Activated effector memory CD4-positive, alpha-beta T cell treated with anti-CD3 and anti-CD28 coated beads, Interleukin-2, amount 50 U/mL, for 16 hours (primary cell): ENCODE data around the gene EXD3.
"Not testable (repeated sequence)": the region's sequence is repeated elsewhere in the genome, so short reads cannot be mapped to it uniquely, and the experiment has no call there.

Experiments
- DNase-seq: peaks from one replicate; pipeline ENCODE4 v3.0.0-alpha.2; 2020

The EXD3 gene

GRCh38 chr9:137422604-137423513 lies at the start of gene EXD3, which contains the start of gene NOXA1:
Gene EXD3, minus strand, starts transcription at chr9:137423162. Its CDS starts 27,805 bp downstream, at chr9:137395357.
Gene NOXA1, plus strand, starts transcription at chr9:137423393. Its CDS starts 137 bp downstream, at chr9:137423530.
- DNase-seq, result peak; percentile 98

- DNase-seq, result no peak
These were observed 47.8 kb upstream of the EXD3 start for GRCh38 chr9:137470785-137471184.

GRCh38 chr9:137467896-137468295 lies 44.9 kb upstream of the EXD3 start:
- no peak for DNase-seq

DNA sequence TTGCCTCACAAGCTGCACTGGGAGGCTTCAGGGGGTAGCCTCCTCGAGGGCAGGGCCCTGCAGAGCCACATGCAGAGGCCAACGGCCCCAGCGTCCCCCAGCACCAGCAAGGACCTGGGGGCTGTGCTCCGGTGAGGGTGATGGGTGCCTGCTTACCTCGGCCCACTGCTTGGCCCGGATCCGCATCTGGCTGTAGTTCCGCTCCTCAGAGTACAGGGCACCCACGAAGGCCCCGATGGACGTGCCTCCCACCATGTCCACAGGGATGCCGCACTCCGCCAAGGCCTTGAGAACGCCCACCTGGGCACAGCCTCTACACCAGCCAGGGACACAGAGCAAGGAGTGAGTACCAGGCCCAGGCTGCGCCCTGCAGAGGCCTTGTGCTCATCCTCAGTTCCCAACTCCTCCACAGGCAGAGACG lies 44.2 kb upstream of the EXD3 start:
- DNase-seq, result no peak

DNA sequence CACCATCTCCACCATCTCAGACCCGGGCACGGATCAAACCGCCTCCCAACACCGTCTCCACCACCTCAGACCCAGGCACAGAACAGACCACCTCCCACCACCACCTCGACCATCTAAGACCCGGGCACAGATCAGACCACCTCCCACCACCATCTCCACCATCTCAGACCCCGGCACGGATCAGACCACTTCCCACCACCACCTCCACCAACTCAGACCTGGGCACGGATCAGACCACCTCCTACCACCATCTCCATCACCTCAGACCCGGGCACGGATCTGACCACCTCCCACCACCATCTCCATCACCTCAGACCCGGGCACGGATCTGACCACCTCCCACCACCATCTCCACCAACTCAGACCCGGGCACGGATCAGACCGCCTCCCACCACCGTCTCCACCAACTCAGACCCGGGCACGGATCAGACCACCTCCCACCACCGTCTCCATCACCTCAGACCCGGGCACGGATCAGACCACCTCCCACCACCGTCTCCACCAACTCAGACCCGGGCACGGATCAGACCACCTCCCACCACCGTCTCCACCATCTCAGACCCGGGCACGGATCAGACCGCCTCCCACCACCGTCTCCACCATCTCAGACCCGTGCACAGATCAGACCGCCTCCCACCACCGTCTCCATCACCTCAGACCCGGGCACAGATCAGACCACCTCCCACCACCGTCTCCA lies 43.6 kb upstream of the EXD3 start:
- DNase-seq, result not testable (repeated sequence)

- no peak for DNase-seq
These were observed 42.9 kb upstream of the EXD3 start for GRCh38 chr9:137465720-137466388.

DNA sequence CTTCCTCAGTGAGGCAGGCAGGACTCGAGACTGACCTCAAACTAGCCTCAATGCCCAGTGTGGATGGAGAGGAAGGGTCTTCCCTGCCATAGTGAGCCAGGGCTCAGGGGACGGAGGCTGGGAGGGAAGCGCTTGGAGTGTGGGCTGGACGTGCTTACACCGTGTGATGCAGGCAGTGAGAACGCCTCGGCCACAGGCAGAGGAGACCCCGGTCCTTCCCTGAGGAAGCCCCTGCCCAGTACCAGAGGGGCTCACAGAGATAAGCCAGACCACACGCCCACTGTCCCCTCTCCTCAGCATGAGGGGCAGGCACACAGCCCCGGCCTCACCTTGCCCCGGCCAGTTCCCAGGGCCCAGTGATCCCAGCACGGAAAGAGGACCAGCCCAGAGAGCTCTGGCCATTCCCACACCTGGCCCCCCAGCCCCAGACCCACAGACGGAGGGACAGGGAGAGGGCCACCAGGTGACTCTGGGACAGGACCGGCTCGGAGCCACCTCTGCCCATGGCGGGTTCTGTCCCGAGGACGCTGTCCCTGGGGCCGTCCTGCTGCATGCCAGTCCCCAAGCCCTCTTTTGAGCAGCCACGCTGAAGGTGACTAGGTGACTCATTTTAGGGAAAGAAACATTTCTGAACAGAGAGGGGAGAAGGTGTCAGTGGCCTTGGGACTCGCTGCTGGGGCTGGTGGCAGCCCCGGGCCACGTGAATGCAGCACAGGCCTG lies 42.2 kb upstream of the EXD3 start:
- peak; percentile 53 for DNase-seq

DNA sequence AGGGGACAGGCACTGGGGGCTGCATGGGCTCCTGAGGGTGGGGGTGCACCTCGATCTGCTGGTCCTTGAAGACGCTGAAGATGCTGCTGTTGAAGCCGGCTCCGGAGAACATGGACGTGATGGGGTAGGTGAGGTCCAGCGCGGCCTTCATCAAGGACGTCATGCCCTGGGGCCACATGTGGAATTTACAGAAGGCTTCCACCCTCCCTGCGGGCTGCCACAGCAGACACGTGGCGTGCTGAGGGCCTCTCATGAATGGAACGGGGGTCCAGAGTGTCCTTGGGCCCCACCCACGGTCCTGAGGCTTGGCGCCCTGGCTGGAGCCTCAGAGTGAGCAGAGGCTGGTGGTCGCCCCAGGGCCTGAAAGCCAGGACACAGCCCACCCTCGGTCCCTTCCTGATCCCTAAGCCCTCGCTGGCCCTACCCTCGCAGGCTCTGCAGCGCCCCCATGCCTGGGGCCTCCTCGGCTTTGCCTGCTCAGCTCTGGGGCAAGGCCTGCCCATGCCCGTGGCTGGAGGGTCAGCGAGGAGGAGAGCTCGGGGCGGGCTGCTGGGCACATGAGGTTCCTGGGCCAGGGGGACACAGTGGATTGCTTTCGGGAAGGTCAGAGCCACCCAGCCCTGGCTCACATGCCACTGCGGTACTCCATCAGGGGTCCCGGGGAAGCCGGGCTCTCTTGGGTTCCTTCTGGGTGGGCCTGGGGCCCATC lies 41.5 kb upstream of the EXD3 start:
- peak; percentile 55 for DNase-seq

DNA sequence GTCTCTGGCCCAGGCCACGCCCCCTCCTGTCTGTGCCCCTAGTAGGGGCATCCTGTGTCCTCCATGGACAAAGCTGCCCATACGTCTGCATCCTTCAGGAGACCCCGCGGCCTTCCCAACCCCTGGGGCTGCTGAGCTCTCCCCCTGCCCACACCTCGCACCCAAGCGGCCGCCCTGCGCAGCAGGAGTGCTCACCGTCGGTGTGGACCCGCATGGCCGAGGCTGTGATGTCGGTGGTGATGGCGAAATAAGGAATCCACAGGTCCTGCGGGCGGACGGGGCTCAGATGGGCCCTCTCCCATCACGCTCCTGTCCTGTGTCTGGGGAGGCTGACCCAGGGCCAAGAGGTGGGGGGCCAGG lies 40.9 kb upstream of the EXD3 start:
- no peak for DNase-seq

DNA sequence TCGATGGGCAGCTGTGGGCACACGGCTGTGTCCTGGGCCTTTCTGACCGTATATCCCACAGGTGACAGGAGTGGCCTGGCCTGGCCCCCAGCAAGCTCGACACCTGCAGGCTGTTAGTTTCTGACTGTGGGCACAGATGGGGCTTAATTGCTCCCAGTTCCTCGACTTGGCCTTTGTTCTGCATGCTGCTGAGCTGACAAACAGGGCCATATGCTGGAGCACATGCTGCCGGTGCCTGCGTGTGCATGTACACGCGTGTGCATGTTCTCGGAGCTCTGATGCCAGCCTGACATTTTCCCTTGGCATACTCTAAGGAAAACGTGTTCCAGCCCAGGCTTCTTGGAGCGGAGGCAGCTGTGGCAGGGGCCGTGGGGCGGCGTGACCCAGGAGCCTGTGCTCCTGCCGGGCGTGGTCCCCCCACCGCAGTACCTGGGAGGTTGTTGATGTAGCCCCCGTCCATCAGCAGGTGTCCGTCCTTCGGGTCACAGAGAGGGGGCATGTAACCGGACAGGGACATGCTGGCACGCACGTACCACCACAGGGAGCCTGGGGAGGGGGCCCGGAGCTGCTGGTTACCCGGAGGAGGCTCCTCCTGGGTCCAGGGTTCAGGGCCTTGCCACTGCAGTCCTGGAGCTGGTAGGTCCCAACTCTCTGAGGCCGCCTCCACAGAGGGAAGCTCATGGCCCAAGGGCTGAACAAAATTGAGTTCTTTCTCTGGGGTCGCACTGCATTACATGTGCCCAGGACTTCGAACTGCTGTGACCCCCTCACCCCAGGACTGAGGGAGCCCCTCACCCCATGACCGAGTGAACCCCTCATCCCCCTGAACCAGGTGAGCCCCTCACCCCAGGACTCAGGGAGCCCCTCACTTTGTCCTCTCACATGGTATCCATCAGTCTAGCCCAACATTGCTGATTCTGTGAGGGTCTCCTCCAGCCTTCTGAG lies 40.3 kb upstream of the EXD3 start:
- DNase-seq, result no peak

DNA sequence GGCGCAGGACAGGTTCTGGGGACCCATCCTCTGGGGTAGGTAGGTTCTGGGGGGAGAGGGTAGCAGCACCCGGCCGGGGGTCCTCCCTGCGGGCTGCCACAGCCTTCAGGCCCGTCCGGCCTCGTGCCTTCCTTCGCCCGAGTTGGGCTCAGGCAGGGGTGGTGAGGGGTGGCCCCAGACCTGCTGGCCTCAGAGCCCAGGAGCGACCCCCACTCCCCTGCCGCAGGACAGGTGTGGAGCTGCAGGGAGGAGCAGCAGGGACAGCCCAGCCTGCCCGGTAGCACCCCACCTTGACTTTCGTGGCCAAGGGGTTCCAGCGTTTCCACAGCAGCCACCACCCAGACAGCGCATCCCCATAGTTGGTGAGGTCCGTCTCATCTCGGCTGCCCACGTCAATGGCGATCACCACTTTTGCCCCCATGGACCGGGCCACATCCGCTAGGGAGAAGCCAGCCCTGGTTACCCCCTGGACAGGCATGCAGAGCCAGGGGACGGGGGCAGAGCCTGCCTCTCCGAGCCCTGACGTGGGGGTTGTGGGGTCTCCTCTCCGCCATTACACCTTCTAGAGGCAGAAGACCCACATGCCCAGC lies 39.5 kb upstream of the EXD3 start:
- no peak for DNase-seq

DNA sequence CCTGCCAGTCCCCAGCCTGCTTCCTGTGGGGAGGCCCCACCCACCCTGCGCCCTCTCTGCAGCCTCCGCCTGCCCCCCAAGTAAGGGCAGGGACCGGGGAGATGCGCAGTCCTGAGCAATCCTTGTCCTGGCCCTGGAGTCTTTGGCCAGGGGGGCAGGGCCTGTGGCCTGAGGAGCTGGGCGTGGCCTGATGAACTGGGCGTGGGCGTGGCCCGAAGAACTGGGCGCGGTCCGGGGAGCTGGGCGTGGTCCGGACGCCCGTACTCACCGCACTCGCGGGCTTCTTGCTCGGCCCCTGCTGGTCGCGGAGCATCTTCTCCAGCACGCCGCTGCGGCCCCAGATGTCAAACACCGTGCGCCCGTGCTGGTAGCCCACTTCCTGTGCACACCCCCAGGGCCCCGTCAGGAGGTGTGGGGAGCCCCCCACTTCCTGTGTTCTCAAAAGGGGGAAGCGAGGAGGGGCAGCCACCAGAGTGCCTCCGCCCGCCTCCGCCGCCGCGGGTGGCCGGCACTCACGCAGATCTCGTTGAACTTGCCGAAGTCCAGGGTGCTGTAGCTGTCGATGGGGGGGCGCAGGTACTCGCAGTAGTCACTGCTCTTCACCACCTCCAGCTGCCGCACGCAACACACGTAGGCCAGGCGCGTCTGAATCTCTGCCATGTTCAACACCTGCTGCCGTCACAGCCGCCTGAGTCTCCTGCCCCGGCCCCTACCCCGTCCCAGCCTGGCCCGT lies 38.9 kb upstream of the EXD3 start:
- peak; percentile 89 for DNase-seq

GRCh38 chr9:137461316-137461662 lies 38.3 kb upstream of the EXD3 start:
- no peak for DNase-seq

DNA sequence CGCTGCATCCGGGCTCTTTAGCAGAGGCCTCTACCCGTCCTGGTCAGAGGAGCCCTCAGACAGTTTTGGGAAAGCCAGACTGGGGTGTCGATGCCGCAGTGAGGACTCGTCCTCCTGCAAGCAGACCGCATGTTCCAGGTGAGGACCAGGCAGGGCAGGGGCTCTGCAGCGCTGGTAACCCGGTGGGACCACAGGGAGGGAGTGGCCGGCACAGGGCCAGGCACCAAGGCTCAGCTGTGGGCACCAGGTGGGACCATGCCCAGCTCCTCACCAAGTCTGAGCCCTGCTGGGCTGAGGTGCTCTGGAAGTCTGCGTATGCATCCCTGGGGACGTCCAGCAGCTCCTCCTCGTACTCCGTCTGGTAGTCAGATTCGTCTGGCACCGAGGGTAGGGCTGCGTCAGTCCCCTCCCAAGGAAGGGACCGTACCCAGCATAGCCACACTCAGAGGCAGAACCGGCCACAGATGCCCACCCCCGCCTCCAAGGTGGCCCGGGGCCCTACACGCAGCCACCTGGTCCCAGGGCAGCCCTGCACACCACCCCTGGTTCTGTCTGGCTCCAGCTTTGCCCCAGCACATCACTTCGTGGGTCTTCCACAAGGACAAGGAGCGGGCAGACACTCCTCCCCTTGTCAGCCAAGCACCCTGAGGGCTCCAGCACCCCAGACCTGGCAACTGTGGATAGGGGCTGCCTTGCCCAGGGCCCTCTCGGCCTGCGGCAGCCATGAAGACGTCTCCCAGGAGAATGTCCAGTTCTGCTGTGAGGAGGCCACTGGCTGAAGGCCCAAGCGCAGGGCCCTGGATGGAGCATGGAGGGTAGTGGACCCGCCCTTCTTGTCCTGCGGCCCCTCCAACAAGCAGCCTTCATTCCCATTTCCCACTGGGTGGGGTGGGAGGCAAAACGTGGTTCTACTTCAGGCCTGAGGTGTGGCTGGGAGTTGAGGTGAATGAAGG lies 37.7 kb upstream of the EXD3 start:
- DNase-seq, result peak; percentile 63

GRCh38 chr9:137459601-137460362 lies 36.8 kb upstream of the EXD3 start:
- peak; percentile 66 for DNase-seq

- peak; percentile 98 for DNase-seq
These were observed 36.2 kb upstream of the EXD3 start, which contains the start of gene NSMF for GRCh38 chr9:137459152-137459600. Gene NSMF, minus strand, starts transcription at chr9:137459334. Its CDS starts 232 bp downstream, at chr9:137459102.
